Neural progenitor cell (in vitro differentiated cells): ENCODE measurements around the gene RCOR1.

ENCODE experiments used
- EZH2 ChIP-seq: fragments of 200-600 bp; sonication (generic); IDR thresholded peaks from 2 replicates; pipeline ENCODE4 v1.6.1; 2017; ENCODE audit warnings: antibody characterized with exemption, mild to moderate bottlenecking, moderate library complexity
- TF ChIP-seq, protein P1 (sequence below): fragments of 200-600 bp; sonication (generic); IDR thresholded peaks from 2 replicates; pipeline ENCODE4 v1.5.1; 2017; ENCODE audit warnings: antibody characterized with exemption, mild to moderate bottlenecking

- TF ChIP-seq, protein P1, sequence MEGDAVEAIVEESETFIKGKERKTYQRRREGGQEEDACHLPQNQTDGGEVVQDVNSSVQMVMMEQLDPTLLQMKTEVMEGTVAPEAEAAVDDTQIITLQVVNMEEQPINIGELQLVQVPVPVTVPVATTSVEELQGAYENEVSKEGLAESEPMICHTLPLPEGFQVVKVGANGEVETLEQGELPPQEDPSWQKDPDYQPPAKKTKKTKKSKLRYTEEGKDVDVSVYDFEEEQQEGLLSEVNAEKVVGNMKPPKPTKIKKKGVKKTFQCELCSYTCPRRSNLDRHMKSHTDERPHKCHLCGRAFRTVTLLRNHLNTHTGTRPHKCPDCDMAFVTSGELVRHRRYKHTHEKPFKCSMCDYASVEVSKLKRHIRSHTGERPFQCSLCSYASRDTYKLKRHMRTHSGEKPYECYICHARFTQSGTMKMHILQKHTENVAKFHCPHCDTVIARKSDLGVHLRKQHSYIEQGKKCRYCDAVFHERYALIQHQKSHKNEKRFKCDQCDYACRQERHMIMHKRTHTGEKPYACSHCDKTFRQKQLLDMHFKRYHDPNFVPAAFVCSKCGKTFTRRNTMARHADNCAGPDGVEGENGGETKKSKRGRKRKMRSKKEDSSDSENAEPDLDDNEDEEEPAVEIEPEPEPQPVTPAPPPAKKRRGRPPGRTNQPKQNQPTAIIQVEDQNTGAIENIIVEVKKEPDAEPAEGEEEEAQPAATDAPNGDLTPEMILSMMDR, result no peak
- TF ChIP-seq EZH2, result no peak
Measured at GRCh38 chr14:102575160-102575845, 17.1 kb upstream of the RCOR1 start.
